ENCODE measurements around the gene FRMD4A. TPM values are rescaled to one million over a fixed set of nuclear protein-coding genes. Genes with fewer than 3 reads are reported as not detected.

Gene FRMD4A
- total RNA-seq, 2 experiments from 2014 or later: 3.1 to 3.7 TPM

GRCh38 chr10:14102056-14102455, 228.7 kb downstream of the FRMD4A start:
- no peaks in the 10 kb centered on the region for H3K4me1 ChIP-seq (ENCODE audit: insufficient read depth, low read length)
- TF ChIP-seq, protein P1, sequence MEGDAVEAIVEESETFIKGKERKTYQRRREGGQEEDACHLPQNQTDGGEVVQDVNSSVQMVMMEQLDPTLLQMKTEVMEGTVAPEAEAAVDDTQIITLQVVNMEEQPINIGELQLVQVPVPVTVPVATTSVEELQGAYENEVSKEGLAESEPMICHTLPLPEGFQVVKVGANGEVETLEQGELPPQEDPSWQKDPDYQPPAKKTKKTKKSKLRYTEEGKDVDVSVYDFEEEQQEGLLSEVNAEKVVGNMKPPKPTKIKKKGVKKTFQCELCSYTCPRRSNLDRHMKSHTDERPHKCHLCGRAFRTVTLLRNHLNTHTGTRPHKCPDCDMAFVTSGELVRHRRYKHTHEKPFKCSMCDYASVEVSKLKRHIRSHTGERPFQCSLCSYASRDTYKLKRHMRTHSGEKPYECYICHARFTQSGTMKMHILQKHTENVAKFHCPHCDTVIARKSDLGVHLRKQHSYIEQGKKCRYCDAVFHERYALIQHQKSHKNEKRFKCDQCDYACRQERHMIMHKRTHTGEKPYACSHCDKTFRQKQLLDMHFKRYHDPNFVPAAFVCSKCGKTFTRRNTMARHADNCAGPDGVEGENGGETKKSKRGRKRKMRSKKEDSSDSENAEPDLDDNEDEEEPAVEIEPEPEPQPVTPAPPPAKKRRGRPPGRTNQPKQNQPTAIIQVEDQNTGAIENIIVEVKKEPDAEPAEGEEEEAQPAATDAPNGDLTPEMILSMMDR (IDR thresholded peaks at IDR 0.05): no peak
- H3K27me3 ChIP-seq (ENCODE audit: control insufficient read depth in 1 of 2, insufficient read depth in 2 of 2, low read length in 2 of 2): no peaks in the 10 kb centered on the region
- Mint-ChIP-seq H3K27me3 (no peaks in the 10 kb centered on the region), H3K4me1 (ENCODE audit: low read depth) (no peaks in the 10 kb centered on the region), H3K4me3 (no peak overlapping the region), H3K9me3 (peaks cover 2% of the 10 kb centered on the region), H3K27ac (no peak overlapping the region), H3K36me3 (ENCODE audit: low read depth) (no peaks in the 10 kb centered on the region)
- DNase-seq (no peak), ATAC-seq (ENCODE audit: poor library complexity) (no peak)
- H3K27ac ChIP-seq (ENCODE audit: low read depth in 1 of 2, low read length in 2 of 2): no peak overlapping the region
- peaks cover 3 to 8% of the 10 kb centered on the region in 2 experiments for H3K9me3 ChIP-seq (ENCODE audit: control insufficient read depth in 1 of 2, insufficient read depth in 1 of 2, low read length in 2 of 2)
- H3K4me3 ChIP-seq (ENCODE audit: low read length): no peak overlapping the region
- CTCF ChIA-PET: no interaction called here
- no peaks in the 10 kb centered on the region for H3K36me3 ChIP-seq (ENCODE audit: insufficient read depth, low read length)
- intact Hi-C loops (cut with DNase I, micrococcal nuclease): no loop called here
- POLR2A ChIA-PET: no interaction called here

- POLR2A ChIA-PET: interaction anchor here (0.6 kb wide), 1 partner anchor 196 kb away, joined by 3 read pairs; no protein-coding TSS in a partner anchor
- intact Hi-C loops (cut with DNase I, micrococcal nuclease): loop anchor here in 1 of 2 experiments (10.0 kb wide), 1 partner anchor 435 kb away; no protein-coding TSS in a partner anchor
Measured at GRCh38 chr10:14099885-14100284, 230.8 kb downstream of the FRMD4A start.

DNA sequence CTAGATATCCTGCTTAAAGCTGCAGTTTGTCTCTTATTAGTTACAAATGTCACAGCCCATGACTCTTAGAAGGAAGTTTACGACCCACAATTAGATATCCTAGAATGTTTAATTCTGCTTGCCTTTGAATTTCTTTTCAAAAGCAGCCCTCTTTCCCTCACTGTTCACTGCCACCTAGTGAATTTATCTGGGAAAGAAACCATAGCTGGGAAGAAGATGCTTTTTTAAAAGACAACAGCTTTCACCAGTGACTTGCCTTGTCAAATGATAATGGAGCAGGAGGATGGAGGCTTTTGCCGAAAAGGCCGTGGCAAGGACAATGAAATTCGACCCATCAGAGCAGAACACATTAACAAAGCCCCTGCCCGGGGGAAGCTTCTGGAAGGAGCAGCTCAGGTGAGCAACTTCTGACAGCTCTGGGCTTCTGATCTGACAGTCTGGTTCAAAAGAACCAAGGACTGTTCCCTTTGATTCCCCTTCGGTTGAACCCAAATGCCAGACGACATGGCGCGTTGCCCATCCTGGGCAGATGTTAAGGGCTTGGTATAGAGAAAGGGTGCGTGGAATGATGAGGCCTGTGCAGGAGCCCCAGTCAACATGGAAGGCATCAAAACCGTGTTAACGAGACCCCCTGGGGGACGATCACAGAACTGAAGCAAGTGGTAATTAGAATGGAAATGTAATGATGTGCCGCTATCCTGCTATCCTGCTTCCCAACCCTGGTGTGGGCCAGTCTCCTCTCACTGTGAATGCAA, 236.8 kb downstream of the FRMD4A start:
- no peaks in the 10 kb centered on the region for H3K27me3 ChIP-seq (ENCODE audit: control insufficient read depth in 1 of 2, insufficient read depth in 2 of 2, low read length in 2 of 2)
- DNase-seq (peak in 4 of 14 experiments; percentile 8 to 25 (median 16)), ATAC-seq (ENCODE audit: poor library complexity) (no peak)
- intact Hi-C loops (cut with DNase I, micrococcal nuclease): loop anchor here (1.0 to 10.0 kb wide), 5 partner anchors 305 to 435 kb away; no protein-coding TSS in a partner anchor
- no peaks in the 10 kb centered on the region for H3K36me3 ChIP-seq (ENCODE audit: insufficient read depth, low read length)
- peaks cover 5% of the 10 kb centered on the region for H3K4me1 Mint-ChIP-seq (ENCODE audit: low read depth)
- H3K4me3 ChIP-seq (ENCODE audit: low read length): no peak overlapping the region
- TF ChIP-seq, protein P1 (IDR thresholded peaks at IDR 0.05): peak; percentile 9
- ChIA-PET POLR2A (interaction anchor here (1.0 kb wide), 2 partner anchors 307 to 744 kb away, joined by 3 to 5 read pairs; partner anchors contain the start of genes CDNF, HSPA14 and MSANTD7), CTCF (no interaction called here)
- H3K27ac Mint-ChIP-seq: no peak overlapping the region
- H3K4me1 ChIP-seq (ENCODE audit: insufficient read depth, low read length): no peaks in the 10 kb centered on the region
- no peaks in the 10 kb centered on the region for H3K9me3 Mint-ChIP-seq
- H3K36me3 Mint-ChIP-seq (ENCODE audit: low read depth): no peaks in the 10 kb centered on the region
- no peaks in the 10 kb centered on the region for H3K27me3 Mint-ChIP-seq
- no peak overlapping the region for H3K27ac ChIP-seq (ENCODE audit: low read depth in 1 of 2, low read length in 2 of 2)
- H3K4me3 Mint-ChIP-seq: no peak overlapping the region
- H3K9me3 ChIP-seq (ENCODE audit: control insufficient read depth in 1 of 2, insufficient read depth in 1 of 2, low read length in 2 of 2): no peaks in the 10 kb centered on the region

More at GRCh38 chr10:14099885-14100284, 230.8 kb downstream of the FRMD4A start:
- H3K4me3 ChIP-seq (ENCODE audit: low read length): no peak overlapping the region
- ATAC-seq (ENCODE audit: poor library complexity) (no peak), DNase-seq (no peak)
- Mint-ChIP-seq H3K9me3 (no peaks in the 10 kb centered on the region), H3K36me3 (ENCODE audit: low read depth) (no peaks in the 10 kb centered on the region), H3K4me1 (ENCODE audit: low read depth) (no peaks in the 10 kb centered on the region), H3K27ac (no peak overlapping the region), H3K27me3 (no peaks in the 10 kb centered on the region), H3K4me3 (no peak overlapping the region)
- H3K9me3 ChIP-seq (ENCODE audit: control insufficient read depth in 1 of 2, insufficient read depth in 1 of 2, low read length in 2 of 2): peaks cover 0 to 7% of the 10 kb centered on the region in 2 experiments
- no peaks in the 10 kb centered on the region for H3K27me3 ChIP-seq (ENCODE audit: control insufficient read depth in 1 of 2, insufficient read depth in 2 of 2, low read length in 2 of 2)
- no peaks in the 10 kb centered on the region for H3K4me1 ChIP-seq (ENCODE audit: insufficient read depth, low read length)
- CTCF ChIA-PET: no interaction called here
- no peaks in the 10 kb centered on the region for H3K36me3 ChIP-seq (ENCODE audit: insufficient read depth, low read length)
- TF ChIP-seq, protein P1 (IDR thresholded peaks at IDR 0.05): no peak
- no peak overlapping the region for H3K27ac ChIP-seq (ENCODE audit: low read depth in 1 of 2, low read length in 2 of 2)
